Measurements from ENCODE around the gene SDK1. TPM values are rescaled to one million over a fixed set of nuclear protein-coding genes. Genes with fewer than 3 reads are reported as not detected.

SDK1 gene
- total and polyA plus RNA-seq, 2 of the 8 experiments (the other 6 are each of a cell fraction or from before 2014, with no cell fraction given): 3.3 to 7.2 TPM

DNA sequence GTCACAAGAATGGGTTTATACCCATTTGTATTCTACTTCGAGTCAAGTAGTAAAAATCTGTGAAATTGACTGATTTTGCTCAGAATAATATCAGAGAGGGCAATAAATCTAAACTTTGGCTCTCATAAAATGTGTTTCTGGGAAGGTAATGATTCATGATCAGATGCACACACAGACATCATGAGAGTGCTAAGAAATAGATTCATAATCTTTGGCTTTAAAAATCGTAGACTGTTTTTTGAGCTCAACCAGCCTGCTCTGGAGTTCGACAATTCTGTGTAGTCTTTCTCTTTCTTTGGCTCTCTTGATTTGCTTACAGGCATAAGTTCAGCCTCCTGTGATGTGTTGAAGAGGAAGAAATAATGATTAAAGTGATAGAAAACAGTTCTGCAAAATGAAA lies 494.7 kb downstream of the SDK1 start:
- H2BK20ac ChIP-seq (ENCODE audit: low read length): no peak overlapping the region
- H2BK12ac ChIP-seq (ENCODE audit: low read depth, low read length): no peak overlapping the region
- H2BK5ac ChIP-seq (ENCODE audit: low read depth, low read length): no peak overlapping the region
- H3K14ac ChIP-seq (ENCODE audit: insufficient read length): no peak overlapping the region
- no peak overlapping the region for H3K23ac ChIP-seq (ENCODE audit: insufficient read length)
- peaks cover 3% of the 10 kb centered on the region; the same call in 1 of the 2 replicates for H3K23me2 ChIP-seq (ENCODE audit: low read depth, low read length)
- no peak overlapping the region for H3K9ac ChIP-seq (replicated peaks in 1 of 4; ENCODE audit: extremely low read depth in 1 of 4, low read depth in 3 of 4, low read length in 3 of 4)
- H3K36me3 ChIP-seq (ENCODE audit: control insufficient read depth in 2 of 4, insufficient read depth in 4 of 4, low read length in 3 of 4): no peaks in the 10 kb centered on the region
- H3K79me1 ChIP-seq (ENCODE audit: low read depth, low read length): no peaks in the 10 kb centered on the region
- no peak for FAIRE-seq
- H2BK15ac ChIP-seq (ENCODE audit: low read length): no peak overlapping the region
- no peaks in the 10 kb centered on the region; a peak in 1 of 7 replicates for H3K4me1 ChIP-seq (replicated peaks in 1 of 4; ENCODE audit: control insufficient read depth in 3 of 4, insufficient read depth in 4 of 4, low read length in 3 of 4)
- CTCF ChIA-PET (ENCODE audit: partially characterized antibody): no interaction called here
- 89% methylated on average over 3 of the region's 3 CpGs; no CpG with 5 or more reads in 1 of the 2 experiments for WGBS, 2 experiments (ENCODE audit: extremely low coverage in 1 of 2, insufficient coverage in 1 of 2, insufficient read length in 1 of 2, insufficient replicate concordance in 2 of 2, low coverage in 1 of 2, low lambda C conversion rate in 2 of 2, missing lambda C conversion rate in 1 of 2)
- no peak overlapping the region for H2AFZ ChIP-seq (ENCODE audit: low read length)
- POLR2A ChIA-PET (ENCODE audit: partially characterized antibody): no interaction called here
- no peak overlapping the region for H3K27ac ChIP-seq (ENCODE audit: low read depth, low read length)
- no peak overlapping the region for H4K8ac ChIP-seq (ENCODE audit: extremely low read depth, insufficient read depth, low read length)
- no peaks in the 10 kb centered on the region for H4K20me1 ChIP-seq (replicated peaks in 1 of 2; ENCODE audit: control insufficient read depth in 1 of 2, insufficient read depth in 2 of 2, low read length in 2 of 2)
- H2BK120ac ChIP-seq (replicated peaks; ENCODE audit: low read depth, low read length): no peak overlapping the region
- H3K79me2 ChIP-seq (ENCODE audit: control insufficient read depth in 1 of 2, insufficient read depth in 2 of 2, low read length in 2 of 2): no peaks in the 10 kb centered on the region
- no peak overlapping the region for H3K56ac ChIP-seq (replicated peaks; ENCODE audit: insufficient read length, low read depth, low read length)
- no peaks in the 10 kb centered on the region for H3K27me3 ChIP-seq (replicated peaks in 1 of 4; ENCODE audit: control insufficient read depth in 3 of 4, extremely low read depth in 1 of 4, insufficient read depth in 3 of 4, low read length in 3 of 4)
- H2AK5ac ChIP-seq (ENCODE audit: low read depth, low read length): no peak overlapping the region
- H3K18ac ChIP-seq (ENCODE audit: extremely low read depth, low read length): no peak overlapping the region
- no peak overlapping the region for H3K4ac ChIP-seq (replicated peaks; ENCODE audit: insufficient read length, low read depth, low read length)
- TF ChIP-seq EZH2 (IDR thresholded peaks at IDR 0.05; ENCODE audit: low read depth, low read length, severe bottlenecking) (no peak), SIN3A (conservative IDR thresholded peaks at IDR 0.05 in 1 of 2, IDR thresholded peaks at IDR 0.05 in 1 of 2; ENCODE audit: low read depth in 1 of 2, low read length in 2 of 2) (no peak), RAD21 (IDR thresholded peaks at IDR 0.05 in 1 of 2, conservative IDR thresholded peaks at IDR 0.05 in 1 of 2; ENCODE audit: low read depth in 2 of 2, low read length in 2 of 2) (no peak), TAF7 (optimal IDR thresholded peaks at IDR 0.05; ENCODE audit: borderline replicate concordance, low read depth, low read length) (no peak), JUND (IDR thresholded peaks at IDR 0.05; ENCODE audit: low read length) (no peak), KDM5A (IDR thresholded peaks at IDR 0.05; ENCODE audit: low read length) (no peak), HDAC6 (IDR thresholded peaks at IDR 0.05; ENCODE audit: low read depth, low read length) (no peak), TBP (IDR thresholded peaks at IDR 0.05; ENCODE audit: low read depth, low read length) (no peak), TCF12 (IDR thresholded peaks at IDR 0.05; ENCODE audit: low read depth, low read length) (no peak), SUZ12 (IDR thresholded peaks at IDR 0.05; ENCODE audit: low read length) (no peak), EGR1 (IDR thresholded peaks at IDR 0.05; ENCODE audit: borderline replicate concordance, low read depth, low read length) (no peak), BRCA1 (IDR thresholded peaks at IDR 0.05; ENCODE audit: low read depth, low read length) (no peak), PHF8 (conservative IDR thresholded peaks at IDR 0.05; ENCODE audit: low read depth, low read length) (no peak), BACH1 (IDR thresholded peaks at IDR 0.05; ENCODE audit: low read length) (no peak), RXRA (IDR thresholded peaks at IDR 0.05; ENCODE audit: insufficient read depth, low read depth, low read length) (no peak)
- H3K4me3 ChIP-seq (ENCODE audit: extremely low read depth in 1 of 4, insufficient read depth in 2 of 4, low read depth in 3 of 4, low read length in 4 of 4): no peak overlapping the region
- H3K9me3 ChIP-seq (ENCODE audit: insufficient read depth in 2 of 2, low read depth in 1 of 2, low read length in 1 of 2): no peaks in the 10 kb centered on the region
- no peak overlapping the region for H4K91ac ChIP-seq (replicated peaks; ENCODE audit: insufficient read length, low read length)
- no peak for DNase-seq (ENCODE audit: low read depth in 1 of 2, low spot score in 2 of 2)
- H3K4me2 ChIP-seq (ENCODE audit: insufficient read depth in 1 of 2, low read depth in 2 of 2, low read length in 2 of 2): no peak overlapping the region
- no peak overlapping the region for H4K5ac ChIP-seq (ENCODE audit: insufficient read length, low read depth, low read length)
